ENCODE results near the gene CCDC7.
A peak's percentile ranks its signal among the peaks of the same experiment; 100 is the strongest.
"Not testable (repeated sequence)": the region's sequence is repeated elsewhere in the genome, so short reads cannot be mapped to it uniquely, and the experiment has no call there.

CCDC7 gene

GRCh38 chr10:32459051-32459698 lies 13.2 kb downstream of the CCDC7 start:
- DNase-seq = peak; percentile 65

- no peak for DNase-seq
These were observed 15.3 kb downstream of the CCDC7 start for GRCh38 chr10:32461203-32461602.

- DNase-seq = no peak
These were observed 25.3 kb downstream of the CCDC7 start for GRCh38 chr10:32471232-32471631.

- no peak for DNase-seq
These were observed 31.6 kb downstream of the CCDC7 start for GRCh38 chr10:32477499-32477898.

- DNase-seq = no peak
These were observed 35.7 kb downstream of the CCDC7 start for GRCh38 chr10:32481606-32482005.

GRCh38 chr10:32483019-32483502 lies 37.1 kb downstream of the CCDC7 start:
- not testable (repeated sequence) for DNase-seq

GRCh38 chr10:32488038-32488437 lies 42.1 kb downstream of the CCDC7 start:
- not testable (repeated sequence) for DNase-seq

GRCh38 chr10:32489158-32489557 lies 43.2 kb downstream of the CCDC7 start:
- DNase-seq = no peak

GRCh38 chr10:32489901-32490300 lies 44.0 kb downstream of the CCDC7 start:
- no peak for DNase-seq

GRCh38 chr10:32494562-32494961 lies 48.6 kb downstream of the CCDC7 start:
- DNase-seq = not testable (repeated sequence)

- DNase-seq = not testable (repeated sequence)
These were observed 54.2 kb downstream of the CCDC7 start for GRCh38 chr10:32500136-32500535.

GRCh38 chr10:32501906-32502305 lies 56.0 kb downstream of the CCDC7 start:
- DNase-seq = no peak

- DNase-seq = not testable (repeated sequence)
These were observed 60.0 kb downstream of the CCDC7 start for GRCh38 chr10:32505762-32506420.

GRCh38 chr10:32511599-32511998 lies 65.7 kb downstream of the CCDC7 start:
- no peak for DNase-seq

- DNase-seq = no peak
These were observed 70.9 kb downstream of the CCDC7 start for GRCh38 chr10:32516567-32517495.

GRCh38 chr10:32530231-32530630 lies 84.3 kb downstream of the CCDC7 start:
- DNase-seq = no peak

GRCh38 chr10:32538256-32538655 lies 92.3 kb downstream of the CCDC7 start:
- no peak for DNase-seq

- no peak for DNase-seq
These were observed 94.9 kb downstream of the CCDC7 start for GRCh38 chr10:32540691-32541470.

- no peak for DNase-seq
These were observed 102.3 kb downstream of the CCDC7 start for GRCh38 chr10:32548208-32548607.

GRCh38 chr10:32556783-32557395 lies 110.9 kb downstream of the CCDC7 start:
- DNase-seq = no peak

- not testable (repeated sequence) for DNase-seq
These were observed 116.8 kb downstream of the CCDC7 start for GRCh38 chr10:32562695-32563094.

GRCh38 chr10:32577448-32577847 lies 131.5 kb downstream of the CCDC7 start:
- DNase-seq = no peak
